Suprapubic skin (tissue), 4 donors: ENCODE results near the gene PODXL. TPM values are rescaled to one million over a fixed set of nuclear protein-coding genes. Genes with fewer than 3 reads are reported as not detected.
"Not testable (repeated sequence)": the region's sequence is repeated elsewhere in the genome, so short reads cannot be mapped to it uniquely, and the experiment has no call there.

ENCODE experiments used
- DNase-seq, 2 donors: peaks; one replicate each; pipeline ENCODE4 v3.0.0-alpha.2; 2019; ENCODE audit warnings: low spot score in 2 of 2
- H3K27ac ChIP-seq: fragments of 200-600 bp; sonication (generic); one replicate; pipeline ENCODE4 v1.5.1; 2019
- H3K27me3 ChIP-seq: fragments of 200-600 bp; sonication (generic); one replicate; pipeline ENCODE4 v1.5.1; 2019
- H3K36me3 ChIP-seq: fragments of 200-600 bp; sonication (generic); one replicate; pipeline ENCODE4 v1.5.1; 2019
- H3K4me1 ChIP-seq: fragments of 200-600 bp; sonication (generic); one replicate; pipeline ENCODE4 v1.5.1; 2019
- H3K4me3 ChIP-seq: fragments of 200-600 bp; sonication (generic); one replicate; pipeline ENCODE4 v1.5.1; 2019; ENCODE audit warnings: mild to moderate bottlenecking
- H3K9me3 ChIP-seq: fragments of 200-600 bp; sonication (generic); one replicate; pipeline ENCODE4 v1.5.1; 2019
- EP300 ChIP-seq: sonication (generic); formaldehyde crosslinking; IDR thresholded peaks from one replicate; pipeline ENCODE4 v1.6.1; 2017; ENCODE audit warnings: antibody characterized with exemption
- POLR2A ChIP-seq, 2 donors: fragments of 450-650 bp; IDR thresholded peaks; one replicate each; pipeline ENCODE4 v1.6.1; 2017; ENCODE audit warnings: antibody characterized with exemption in 2 of 2, mild to moderate bottlenecking in 2 of 2, moderate library complexity in 2 of 2
- POLR2AphosphoS5 ChIP-seq, 3 donors: sonication (generic); formaldehyde crosslinking; IDR thresholded peaks; one replicate each; pipeline ENCODE4 v1.6.1; 2017; ENCODE audit warnings: antibody characterized with exemption in 3 of 3
- WGBS: methylation state at CpG from one replicate; pipeline ENCODE4 v1.1.5; 2018; 5-methylcytosine and 5-hydroxymethylcytosine counted together
- total RNA-seq, 4 donors: library from RNA; depleted of rRNA; stranded (reverse); fragments of >200 nt; gene quantifications; one replicate each; pipeline ENCODE4 v1.1.0, GENCODE V29; 2016
- TF ChIP-seq, protein P1 (sequence below), 2 donors: fragments of 200-600 bp in 1 of 2; fragments of 450-650 bp in 1 of 2; sonication (generic) in 1 of 2; IDR thresholded peaks; one replicate each; pipeline ENCODE4 v1.5.1; 2016 to 2019; ENCODE audit warnings: antibody characterized with exemption in 2 of 2, mild to moderate bottlenecking in 1 of 2, moderate library complexity in 1 of 2

The PODXL gene
- total RNA-seq, 4 donors from 2014 or later, result 10.2 to 27.9 (median 17.8) TPM

DNA sequence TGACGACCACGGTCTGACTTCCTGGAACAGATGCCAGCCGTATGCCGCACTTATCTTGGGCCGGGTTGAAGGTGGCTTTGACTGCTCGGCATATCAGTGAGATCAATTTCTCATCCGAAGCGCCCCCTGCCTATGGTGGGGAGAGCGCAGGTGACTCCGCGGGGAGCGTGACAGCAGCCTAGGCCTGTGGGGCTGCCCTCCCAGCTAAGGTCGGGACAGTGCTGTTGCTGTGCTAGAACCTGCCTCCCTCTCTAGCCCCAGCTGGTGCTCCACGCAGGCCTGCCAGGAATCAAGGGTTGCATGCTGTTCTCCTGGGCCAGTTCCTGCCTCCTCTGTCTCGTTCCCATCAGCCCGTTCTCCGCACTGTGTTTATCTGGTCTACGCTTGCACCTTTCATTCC, 49.8 kb downstream of the PODXL start:
- no peaks in the 10 kb centered on the region for H3K9me3 ChIP-seq

DNA sequence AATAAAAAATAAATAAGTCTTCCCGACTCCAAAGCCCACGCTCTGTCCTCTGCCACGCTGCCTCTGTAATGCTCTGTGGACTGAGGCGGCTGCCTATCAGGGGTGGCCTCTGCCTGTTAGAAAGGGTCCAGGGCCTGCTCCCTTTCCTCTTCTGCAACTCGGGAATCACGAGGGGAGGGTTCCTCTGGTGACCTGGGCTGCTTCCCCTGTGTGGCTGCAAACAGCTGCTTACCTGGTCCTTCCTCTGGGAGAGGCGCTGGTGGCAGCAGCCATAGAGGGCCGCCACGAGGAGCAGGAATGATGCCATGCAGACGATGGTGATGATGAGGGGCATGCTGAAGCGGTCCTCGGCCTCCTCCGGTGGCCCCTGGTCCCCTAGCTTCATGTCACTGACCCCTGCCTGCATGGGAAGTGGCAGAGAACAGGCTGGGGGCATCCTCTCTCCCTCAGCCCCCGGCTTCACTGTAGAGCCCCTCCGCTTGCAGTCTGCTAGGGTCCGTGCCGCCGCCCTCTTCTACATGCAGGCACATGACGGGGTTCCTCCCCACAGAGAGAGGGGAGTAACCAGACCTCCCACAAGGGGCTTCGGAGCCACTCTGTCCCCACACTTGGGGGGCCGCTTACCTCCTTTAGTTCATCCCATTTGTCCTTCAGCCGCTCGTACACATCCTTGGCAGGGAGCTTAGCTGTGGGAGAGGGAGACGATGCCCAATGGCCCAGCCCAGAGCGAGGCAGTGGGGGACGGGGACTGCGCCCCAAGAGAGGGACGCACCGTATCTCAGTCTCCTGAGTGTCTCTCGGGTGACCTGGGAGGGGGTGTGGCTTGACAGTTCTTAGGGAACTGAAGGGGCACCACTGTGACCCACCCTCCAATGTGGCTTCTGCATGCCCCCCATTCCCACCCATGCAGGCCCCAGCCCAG, 50.5 kb downstream of the PODXL start:
- Histone ChIP-seq H3K4me3 (no peak overlapping the region), H3K36me3 (no peaks in the 10 kb centered on the region), H3K4me1 (peaks cover 24% of the 10 kb centered on the region), H3K27ac (no peak overlapping the region), H3K9me3 (no peaks in the 10 kb centered on the region), H3K27me3 (peaks cover 13% of the 10 kb centered on the region)
- no peak for DNase-seq
- TF ChIP-seq EP300 (no peak), POLR2AphosphoS5 (IDR thresholded peaks at IDR 0.05) (no peak), POLR2A (IDR thresholded peaks at IDR 0.05) (no peak)
- TF ChIP-seq, protein P1, sequence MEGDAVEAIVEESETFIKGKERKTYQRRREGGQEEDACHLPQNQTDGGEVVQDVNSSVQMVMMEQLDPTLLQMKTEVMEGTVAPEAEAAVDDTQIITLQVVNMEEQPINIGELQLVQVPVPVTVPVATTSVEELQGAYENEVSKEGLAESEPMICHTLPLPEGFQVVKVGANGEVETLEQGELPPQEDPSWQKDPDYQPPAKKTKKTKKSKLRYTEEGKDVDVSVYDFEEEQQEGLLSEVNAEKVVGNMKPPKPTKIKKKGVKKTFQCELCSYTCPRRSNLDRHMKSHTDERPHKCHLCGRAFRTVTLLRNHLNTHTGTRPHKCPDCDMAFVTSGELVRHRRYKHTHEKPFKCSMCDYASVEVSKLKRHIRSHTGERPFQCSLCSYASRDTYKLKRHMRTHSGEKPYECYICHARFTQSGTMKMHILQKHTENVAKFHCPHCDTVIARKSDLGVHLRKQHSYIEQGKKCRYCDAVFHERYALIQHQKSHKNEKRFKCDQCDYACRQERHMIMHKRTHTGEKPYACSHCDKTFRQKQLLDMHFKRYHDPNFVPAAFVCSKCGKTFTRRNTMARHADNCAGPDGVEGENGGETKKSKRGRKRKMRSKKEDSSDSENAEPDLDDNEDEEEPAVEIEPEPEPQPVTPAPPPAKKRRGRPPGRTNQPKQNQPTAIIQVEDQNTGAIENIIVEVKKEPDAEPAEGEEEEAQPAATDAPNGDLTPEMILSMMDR (IDR thresholded peaks at IDR 0.05), result no peak
- WGBS, result 84% methylated on average over 22 of the region's 30 CpGs

More for the DNA sequence above, 49.8 kb downstream of the PODXL start:
- Histone ChIP-seq H3K27ac (no peak overlapping the region), H3K36me3 (no peaks in the 10 kb centered on the region), H3K27me3 (peaks cover 13% of the 10 kb centered on the region), H3K4me3 (no peak overlapping the region), H3K4me1 (peaks cover 24% of the 10 kb centered on the region)
- no peak for TF ChIP-seq EP300
- TF ChIP-seq POLR2A (IDR thresholded peaks at IDR 0.05), result no peak
- no peak for TF ChIP-seq POLR2AphosphoS5 (IDR thresholded peaks at IDR 0.05)
- TF ChIP-seq, protein P1 (IDR thresholded peaks at IDR 0.05), result no peak
- 68% methylated on average over 11 of the region's 18 CpGs for WGBS
- no peak for DNase-seq

DNA sequence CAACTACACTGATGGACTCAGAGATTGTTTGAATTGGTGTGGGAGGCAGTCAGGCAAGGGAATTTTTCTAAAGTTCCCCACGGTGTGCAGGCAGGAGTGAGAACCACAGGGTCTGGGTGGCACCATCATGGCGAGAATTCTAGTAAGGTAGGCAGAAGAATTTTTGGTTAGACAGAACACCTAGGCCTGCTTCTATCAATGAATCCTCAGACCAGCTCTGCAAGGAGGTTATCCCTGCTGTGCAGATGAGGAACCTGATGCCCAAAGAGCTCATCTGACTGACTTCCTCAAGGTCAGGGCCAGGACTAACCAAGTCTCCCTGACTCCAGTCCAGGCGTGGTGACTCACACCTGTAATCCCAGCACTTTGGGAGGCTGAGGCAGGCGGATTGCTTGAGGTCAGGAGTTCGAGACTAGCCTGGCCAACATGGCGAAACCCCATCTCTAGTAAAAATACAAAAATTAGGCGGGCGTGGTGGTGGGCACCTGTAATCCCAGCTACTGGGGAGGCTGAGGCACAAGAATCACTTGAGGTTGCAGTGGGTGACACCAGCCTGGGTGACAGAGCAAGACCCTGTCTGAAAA, 51.3 kb downstream of the PODXL start:
- not testable (repeated sequence) for DNase-seq, H3K36me3 ChIP-seq, H3K4me3 ChIP-seq, H3K27ac ChIP-seq, H3K9me3 ChIP-seq
- H3K4me1 ChIP-seq, result peaks cover 24% of the 10 kb centered on the region
- WGBS, result 87% methylated on average over 7 of the region's 8 CpGs
- peaks cover 13% of the 10 kb centered on the region for H3K27me3 ChIP-seq

DNA sequence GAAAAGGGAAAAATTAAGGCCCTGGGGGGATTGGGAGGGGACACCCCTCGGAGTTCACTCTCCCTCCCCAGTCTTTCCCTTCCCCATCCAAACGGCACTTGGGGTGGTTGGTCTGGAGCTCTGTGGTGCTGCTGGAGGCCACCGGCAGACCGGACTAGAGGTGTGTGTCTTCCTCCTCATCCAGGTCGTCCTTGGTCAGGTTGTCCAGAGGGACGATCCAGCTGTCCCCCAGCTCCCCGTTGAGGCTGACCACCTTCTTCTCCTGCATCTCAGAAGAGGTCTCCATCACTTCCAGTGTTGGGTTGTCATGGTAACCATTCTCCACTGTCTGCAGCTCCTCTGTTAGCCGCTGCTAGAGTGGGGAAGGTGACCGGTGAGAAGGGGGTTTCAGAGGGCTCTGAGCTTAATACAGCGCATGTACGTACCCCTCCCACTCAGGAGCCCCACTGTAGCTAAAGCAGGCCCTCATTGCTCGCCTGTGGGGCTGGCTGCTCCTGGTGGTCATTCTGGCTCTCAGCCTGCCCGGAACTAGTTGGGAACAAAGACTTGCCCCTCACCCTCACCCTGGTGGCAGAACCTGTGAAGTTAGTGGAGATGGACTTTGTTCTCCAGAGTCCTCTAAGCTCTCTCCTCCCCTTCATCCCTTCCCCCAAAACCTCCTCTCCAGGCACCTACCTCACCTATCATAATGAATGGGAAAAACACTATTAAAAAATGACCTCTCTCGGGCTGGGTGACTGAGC, 52.1 kb downstream of the PODXL start:
- no peak for DNase-seq
- TF ChIP-seq POLR2A (IDR thresholded peaks at IDR 0.05) (no peak), EP300 (no peak), POLR2AphosphoS5 (IDR thresholded peaks at IDR 0.05) (no peak)
- TF ChIP-seq, protein P1 (IDR thresholded peaks at IDR 0.05), result no peak
- WGBS, result 80% methylated on average over 12 of the region's 14 CpGs
- no peaks in the 10 kb centered on the region for H3K36me3 ChIP-seq
- no peak overlapping the region for H3K4me3 ChIP-seq
- H3K4me1 ChIP-seq, result peaks cover 24% of the 10 kb centered on the region
- peaks cover 13% of the 10 kb centered on the region for H3K27me3 ChIP-seq
- peak overlapping the region; percentile 51 for H3K27ac ChIP-seq
- no peaks in the 10 kb centered on the region for H3K9me3 ChIP-seq

DNA sequence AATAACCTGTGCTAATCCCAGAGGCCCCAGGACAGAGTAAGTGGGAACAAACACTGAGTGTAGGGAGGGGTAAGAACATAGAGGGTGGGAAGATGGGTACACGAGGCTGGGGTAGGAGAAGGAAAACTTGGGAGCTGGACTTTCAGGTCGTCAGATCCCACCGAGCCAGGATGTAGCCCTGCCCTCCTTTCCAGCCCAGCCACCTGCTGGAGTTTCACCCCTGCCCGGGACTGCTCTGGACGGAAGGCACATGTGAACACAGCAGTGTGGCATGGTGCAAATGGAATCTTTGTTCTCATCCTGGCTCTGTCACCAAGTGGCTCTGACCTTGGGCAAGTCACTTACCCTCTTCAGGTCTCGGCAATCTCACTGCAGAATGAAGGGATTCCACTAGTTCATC, 52.8 kb downstream of the PODXL start:
- Histone ChIP-seq H3K36me3 (no peaks in the 10 kb centered on the region), H3K27ac (peak overlapping the region; percentile 51), H3K4me3 (no peak overlapping the region), H3K4me1 (peaks cover 24% of the 10 kb centered on the region), H3K27me3 (peaks cover 10% of the 10 kb centered on the region), H3K9me3 (no peaks in the 10 kb centered on the region)
- TF ChIP-seq EP300, result no peak
- no peak for DNase-seq
- WGBS, result 63% methylated on average over 6 of the region's 6 CpGs
